Measurements from ENCODE around the gene SLF2.
A peak's percentile ranks its signal among the peaks of the same experiment; 100 is the strongest.
"Not testable (repeated sequence)": the region's sequence is repeated elsewhere in the genome, so short reads cannot be mapped to it uniquely, and the experiment has no call there.

The SLF2 gene

DNA sequence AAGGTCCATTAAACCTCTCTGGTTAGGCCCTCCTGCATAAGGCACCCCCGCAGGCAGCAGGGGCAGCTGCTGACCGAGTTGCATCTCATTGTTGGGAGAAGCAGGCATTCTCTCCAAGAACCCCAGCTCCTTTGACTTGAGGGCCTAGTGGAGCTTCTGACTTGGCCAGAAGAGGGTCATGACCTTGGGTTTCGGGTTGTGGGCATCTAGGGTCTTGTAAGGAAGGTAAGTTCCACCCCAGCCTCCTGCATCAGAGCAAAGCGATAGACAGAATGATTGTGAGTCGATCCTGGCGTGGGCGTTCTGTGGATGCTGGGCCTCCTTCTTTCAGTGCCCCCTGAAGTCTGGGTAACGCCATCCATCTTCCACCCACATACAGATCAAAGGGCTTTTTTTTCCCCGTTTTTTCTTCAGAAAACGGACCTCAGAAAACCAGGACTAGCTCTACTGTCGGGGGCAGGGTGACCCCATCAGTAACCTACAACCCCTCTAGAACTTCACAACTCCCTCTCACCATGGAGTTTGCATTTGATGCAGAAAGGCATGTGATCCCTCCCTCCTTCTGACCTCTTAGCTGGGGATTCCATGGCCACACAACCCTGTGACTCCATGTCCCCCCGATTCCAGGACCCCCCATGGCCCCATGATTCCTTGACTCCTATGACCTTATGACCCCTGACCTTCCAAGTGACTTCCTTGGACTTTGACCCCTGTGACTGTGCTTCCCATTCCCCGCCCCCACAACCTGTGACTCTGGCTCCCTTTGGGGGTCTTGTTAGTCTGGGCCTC lies 59.5 kb downstream of the SLF2 start:
- H3K36me3 Mint-ChIP-seq (ENCODE audit: low read depth), result peaks cover 14% of the 10 kb centered on the region
- H3K27me3 Mint-ChIP-seq (ENCODE audit: low read depth), result no peaks in the 10 kb centered on the region
- peak overlapping the region in 1 of 3 experiments; percentile 90 for H3K27ac Mint-ChIP-seq
- peaks cover 25% of the 10 kb centered on the region for H3K4me1 Mint-ChIP-seq
- TF ChIP-seq, protein P1, sequence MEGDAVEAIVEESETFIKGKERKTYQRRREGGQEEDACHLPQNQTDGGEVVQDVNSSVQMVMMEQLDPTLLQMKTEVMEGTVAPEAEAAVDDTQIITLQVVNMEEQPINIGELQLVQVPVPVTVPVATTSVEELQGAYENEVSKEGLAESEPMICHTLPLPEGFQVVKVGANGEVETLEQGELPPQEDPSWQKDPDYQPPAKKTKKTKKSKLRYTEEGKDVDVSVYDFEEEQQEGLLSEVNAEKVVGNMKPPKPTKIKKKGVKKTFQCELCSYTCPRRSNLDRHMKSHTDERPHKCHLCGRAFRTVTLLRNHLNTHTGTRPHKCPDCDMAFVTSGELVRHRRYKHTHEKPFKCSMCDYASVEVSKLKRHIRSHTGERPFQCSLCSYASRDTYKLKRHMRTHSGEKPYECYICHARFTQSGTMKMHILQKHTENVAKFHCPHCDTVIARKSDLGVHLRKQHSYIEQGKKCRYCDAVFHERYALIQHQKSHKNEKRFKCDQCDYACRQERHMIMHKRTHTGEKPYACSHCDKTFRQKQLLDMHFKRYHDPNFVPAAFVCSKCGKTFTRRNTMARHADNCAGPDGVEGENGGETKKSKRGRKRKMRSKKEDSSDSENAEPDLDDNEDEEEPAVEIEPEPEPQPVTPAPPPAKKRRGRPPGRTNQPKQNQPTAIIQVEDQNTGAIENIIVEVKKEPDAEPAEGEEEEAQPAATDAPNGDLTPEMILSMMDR (IDR thresholded peaks at IDR 0.05; ENCODE audit: unreplicated experiment in 3 of 3), result no peak
- no peaks in the 10 kb centered on the region for H3K9me3 Mint-ChIP-seq
- H3K4me3 Mint-ChIP-seq, result peak overlapping the region; percentile 41 to 53 (median 44)

DNA sequence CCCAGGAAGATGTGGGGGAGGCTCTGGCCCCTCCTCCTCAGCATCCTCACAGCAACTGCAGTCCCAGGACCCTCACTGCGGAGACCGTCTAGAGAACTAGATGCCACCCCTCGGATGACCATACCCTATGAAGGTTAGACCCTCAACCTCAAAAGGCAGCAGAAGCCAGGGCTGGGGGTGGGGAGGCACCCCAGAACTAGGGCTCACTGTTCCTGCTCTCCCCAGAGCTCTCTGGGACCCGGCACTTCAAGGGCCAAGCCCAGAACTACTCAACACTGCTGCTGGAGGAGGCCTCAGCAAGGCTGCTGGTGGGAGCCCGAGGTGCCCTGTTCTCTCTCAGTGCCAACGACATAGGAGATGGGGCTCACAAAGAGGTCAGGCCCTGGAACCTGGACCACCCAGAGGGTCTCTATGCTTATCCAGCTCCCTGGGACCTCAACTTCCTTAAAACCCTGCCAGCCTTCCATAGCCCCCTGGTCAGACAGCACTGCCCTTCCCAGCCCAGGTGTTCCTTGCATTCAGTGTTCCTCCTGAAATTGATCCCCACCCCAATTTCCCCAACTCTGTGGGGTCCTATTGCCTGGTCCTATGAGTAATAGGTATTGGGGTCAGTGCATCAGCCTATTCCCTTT lies 60.3 kb downstream of the SLF2 start:
- Mint-ChIP-seq H3K27me3 (ENCODE audit: low read depth) (no peaks in the 10 kb centered on the region), H3K36me3 (ENCODE audit: low read depth) (peaks cover 14% of the 10 kb centered on the region), H3K4me1 (peaks cover 25% of the 10 kb centered on the region), H3K9me3 (no peaks in the 10 kb centered on the region), H3K27ac (peak overlapping the region in 1 of 3 experiments; percentile 90), H3K4me3 (peak overlapping the region in 1 of 3 experiments; percentile 42)
- TF ChIP-seq, protein P1 (IDR thresholded peaks at IDR 0.05; ENCODE audit: unreplicated experiment in 3 of 3), result no peak

DNA sequence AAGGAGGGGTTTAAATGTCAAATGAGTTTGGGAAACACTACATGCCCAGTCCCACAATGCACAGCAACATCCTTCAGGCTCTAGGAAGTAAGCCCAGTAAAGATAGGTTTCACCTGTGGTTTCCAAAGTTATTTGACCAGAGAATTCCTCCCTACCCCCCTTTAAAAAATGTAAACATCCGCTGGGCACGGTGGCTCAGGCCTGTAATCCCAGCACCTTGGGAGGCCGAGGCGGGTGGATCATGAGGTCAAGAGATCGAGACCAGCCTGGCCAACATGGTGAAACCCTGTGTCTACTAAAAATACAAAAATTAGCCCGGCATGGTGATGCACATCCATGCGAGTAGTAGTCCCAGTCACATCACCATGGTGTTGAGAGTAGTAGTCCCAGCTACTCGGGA lies 62.6 kb downstream of the SLF2 start:
- peaks cover 15% of the 10 kb centered on the region for H3K4me1 Mint-ChIP-seq
- H3K27ac Mint-ChIP-seq; H3K9me3 Mint-ChIP-seq; H3K27me3 Mint-ChIP-seq (ENCODE audit: low read depth); H3K4me3 Mint-ChIP-seq: not testable (repeated sequence)
- H3K36me3 Mint-ChIP-seq (ENCODE audit: low read depth), result peaks cover 20% of the 10 kb centered on the region

DNA sequence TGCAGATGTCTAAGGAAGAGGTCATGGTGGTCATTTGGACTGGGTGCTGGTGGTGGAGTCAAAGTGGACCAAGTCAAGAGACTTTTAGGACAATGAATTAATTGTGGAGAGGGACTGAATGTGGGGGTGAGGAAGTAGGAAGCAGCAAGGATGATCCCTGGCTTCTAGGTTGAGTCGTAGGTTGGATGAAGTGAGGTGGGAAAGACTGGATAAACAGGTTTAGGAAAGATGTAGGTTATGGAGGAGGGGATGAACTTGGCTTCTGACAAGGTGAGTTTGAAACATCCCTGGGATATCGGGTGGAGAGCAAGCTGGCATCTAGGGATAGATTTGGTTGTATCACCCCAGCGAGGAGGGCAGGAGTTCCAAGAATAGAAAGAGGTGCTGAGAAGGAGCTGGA lies 64.1 kb downstream of the SLF2 start:
- Mint-ChIP-seq H3K27me3 (ENCODE audit: low read depth) (no peaks in the 10 kb centered on the region), H3K4me1 (peaks cover under 1% of the 10 kb centered on the region), H3K36me3 (ENCODE audit: low read depth) (peaks cover 31% of the 10 kb centered on the region), H3K27ac (peak overlapping the region in 1 of 3 experiments; percentile 5), H3K9me3 (no peaks in the 10 kb centered on the region), H3K4me3 (no peak overlapping the region)
- TF ChIP-seq, protein P1 (IDR thresholded peaks at IDR 0.05; ENCODE audit: unreplicated experiment in 3 of 3), result no peak

DNA sequence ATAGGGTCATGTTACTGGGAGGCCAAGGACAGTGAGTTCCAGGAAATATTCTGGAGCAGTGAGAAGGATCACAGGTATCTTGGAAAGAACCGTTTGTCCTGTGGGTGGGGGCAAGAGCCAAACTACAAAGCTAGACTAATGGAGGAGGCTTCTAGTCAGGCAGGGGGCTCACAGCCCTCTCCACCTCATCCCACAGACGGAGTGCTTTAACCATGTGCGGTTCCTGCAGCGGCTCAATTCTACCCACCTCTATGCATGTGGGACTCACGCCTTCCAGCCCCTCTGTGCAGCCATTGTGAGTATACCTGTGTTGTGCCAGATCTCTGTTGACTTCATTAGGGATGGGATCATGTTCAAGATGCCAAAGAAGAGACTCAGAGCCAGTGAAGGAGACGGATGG lies 64.7 kb downstream of the SLF2 start:
- TF ChIP-seq, protein P1 (IDR thresholded peaks at IDR 0.05; ENCODE audit: unreplicated experiment in 3 of 3), result no peak

DNA sequence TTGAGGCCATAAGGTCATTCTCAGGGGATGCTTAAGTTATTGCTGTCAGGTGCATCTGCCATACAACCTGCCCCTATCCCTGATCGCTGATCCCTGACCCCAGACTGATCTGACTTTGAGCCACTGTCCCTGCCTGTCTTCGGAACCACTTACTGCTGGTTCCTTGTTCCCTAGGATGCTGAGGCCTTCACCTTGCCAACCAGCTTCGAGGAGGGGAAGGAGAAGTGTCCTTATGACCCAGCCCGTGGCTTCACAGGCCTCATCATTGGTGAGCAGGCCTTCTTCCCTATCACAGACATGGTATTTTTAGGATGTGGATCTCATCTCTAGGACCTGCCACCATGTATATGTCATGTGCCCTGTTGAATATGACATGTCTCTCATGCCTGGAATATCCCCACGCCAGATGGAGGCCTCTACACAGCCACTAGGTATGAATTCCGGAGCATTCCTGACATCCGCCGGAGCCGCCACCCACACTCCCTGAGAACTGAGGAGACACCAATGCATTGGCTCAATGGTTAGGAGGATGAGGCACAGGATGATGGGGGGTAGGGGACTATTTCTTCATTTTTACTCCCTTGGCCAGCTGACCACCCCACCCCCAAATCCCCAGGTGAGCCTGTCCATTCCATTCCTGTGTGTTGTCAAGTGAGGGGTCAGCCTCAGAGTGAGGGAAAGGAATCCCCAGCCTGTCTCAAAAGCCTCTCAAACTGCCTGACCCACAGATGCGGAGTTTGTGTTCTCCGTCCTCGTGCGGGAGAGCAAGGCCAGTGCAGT lies 65.5 kb downstream of the SLF2 start:
- Mint-ChIP-seq H3K4me3 (no peak overlapping the region), H3K27me3 (ENCODE audit: low read depth) (no peaks in the 10 kb centered on the region), H3K27ac (no peak overlapping the region), H3K9me3 (no peaks in the 10 kb centered on the region), H3K4me1 (no peaks in the 10 kb centered on the region), H3K36me3 (ENCODE audit: low read depth) (peaks cover 36% of the 10 kb centered on the region)
- TF ChIP-seq, protein P1 (IDR thresholded peaks at IDR 0.05; ENCODE audit: unreplicated experiment in 3 of 3), result no peak

More for the DNA sequence above, 64.7 kb downstream of the SLF2 start:
- peaks cover 34% of the 10 kb centered on the region for H3K36me3 Mint-ChIP-seq (ENCODE audit: low read depth)
- H3K27ac Mint-ChIP-seq, result no peak overlapping the region
- no peaks in the 10 kb centered on the region for H3K27me3 Mint-ChIP-seq (ENCODE audit: low read depth)
- no peaks in the 10 kb centered on the region for H3K9me3 Mint-ChIP-seq
- no peaks in the 10 kb centered on the region for H3K4me1 Mint-ChIP-seq
- no peak overlapping the region for H3K4me3 Mint-ChIP-seq
